ENCODE measurements around the gene PTPRH.

PTPRH gene

GRCh38 chr19:55230780-55231179, 21.5 kb upstream of the PTPRH start:
- no peak for TF ChIP-seq CTCF (IDR thresholded peaks at IDR 0.05)

GRCh38 chr19:55230329-55230728, 21.0 kb upstream of the PTPRH start:
- no peak for TF ChIP-seq CTCF (IDR thresholded peaks at IDR 0.05)

- no peak for TF ChIP-seq CTCF (IDR thresholded peaks at IDR 0.05)
These were observed 20.5 kb upstream of the PTPRH start for GRCh38 chr19:55229789-55230182.

GRCh38 chr19:55229145-55229788, 20.0 kb upstream of the PTPRH start:
- TF ChIP-seq CTCF (IDR thresholded peaks at IDR 0.05), result no peak

- no peak for TF ChIP-seq CTCF (IDR thresholded peaks at IDR 0.05)
These were observed 19.2 kb upstream of the PTPRH start, which contains the start of gene TMEM86B for GRCh38 chr19:55228403-55229031. Gene TMEM86B (minus strand): TSS chr19:55228763. CDS start chr19:55228741, 22 bp downstream.

- no peak for TF ChIP-seq CTCF (IDR thresholded peaks at IDR 0.05)
These were observed 18.7 kb upstream of the PTPRH start for GRCh38 chr19:55228015-55228391.

- TF ChIP-seq CTCF (IDR thresholded peaks at IDR 0.05), result no peak
These were observed 18.1 kb upstream of the PTPRH start for GRCh38 chr19:55227241-55228014.
